HEK293T (cell line): Measurements from ENCODE around the gene TIGD1.

ENCODE experiments used
- CTCF ChIA-PET: fragments of 350-600 bp; formaldehyde crosslinking; extraction: SDS; loops from one replicate; lab custom pipeline; 2021; ENCODE audit warnings: antibody characterized with exemption, inconsistent platforms; lab: Yijun Ruan, JAX
- POLR2A ChIA-PET: fragments of 350-600 bp; formaldehyde crosslinking; extraction: SDS; loops from one replicate; lab custom pipeline; 2020; ENCODE audit warnings: antibody characterized with exemption, inconsistent platforms; lab: Yijun Ruan, JAX
- DNase-seq: peaks from one replicate; pipeline ENCODE4 v3.0.0; 2012; ENCODE audit warnings: mixed read lengths; ENCODE audit errors: extremely low spot score
- ARNT ChIP-seq: fragments of 450-650 bp; IDR thresholded peaks from 2 replicates; pipeline ENCODE4 v1.6.1; 2017; ENCODE audit warnings: mild to moderate bottlenecking
- BHLHE40 ChIP-seq: fragments of 450-650 bp; IDR thresholded peaks from 2 replicates; pipeline ENCODE4 v1.6.1; 2016; ENCODE audit warnings: mild to moderate bottlenecking, moderate library complexity, borderline replicate concordance
- CTBP1 ChIP-seq: fragments of 450-650 bp; IDR thresholded peaks from 2 replicates; pipeline ENCODE4 v1.6.1; 2016; ENCODE audit warnings: borderline replicate concordance
- ELF4 ChIP-seq: fragments of 450-650 bp; IDR thresholded peaks from 2 replicates; pipeline ENCODE4 v1.6.1; 2017; ENCODE audit warnings: antibody characterized with exemption
- FOXA1 ChIP-seq: fragments of 450-650 bp; IDR thresholded peaks from 2 replicates; pipeline ENCODE4 v1.6.1; 2016; ENCODE audit warnings: mild to moderate bottlenecking
- FOXK2 ChIP-seq: fragments of 450-650 bp; IDR thresholded peaks from 2 replicates; pipeline ENCODE4 v1.6.1; 2016; ENCODE audit warnings: mild to moderate bottlenecking
- FOXM1 ChIP-seq: fragments of 450-650 bp; IDR thresholded peaks from 2 replicates; pipeline ENCODE4 v1.6.1; 2017; ENCODE audit warnings: mild to moderate bottlenecking, borderline replicate concordance
- HDGF ChIP-seq: fragments of 450-650 bp; IDR thresholded peaks from 2 replicates; pipeline ENCODE4 v1.6.1; 2017; ENCODE audit warnings: antibody characterized with exemption, borderline replicate concordance
- L3MBTL2 ChIP-seq: fragments of 450-650 bp; conservative IDR thresholded peaks from 2 replicates; pipeline ENCODE4 v1.6.1; 2016; ENCODE audit warnings: mild to moderate bottlenecking
- LEF1 ChIP-seq: fragments of 450-650 bp; IDR thresholded peaks from 2 replicates; pipeline ENCODE4 v1.6.1; 2017; ENCODE audit warnings: mild to moderate bottlenecking, borderline replicate concordance
- NFRKB ChIP-seq: fragments of 450-650 bp; IDR thresholded peaks from 2 replicates; pipeline ENCODE4 v1.6.1; 2016; ENCODE audit warnings: mild to moderate bottlenecking, moderate library complexity
- PKNOX1 ChIP-seq: fragments of 450-650 bp; IDR thresholded peaks from 2 replicates; pipeline ENCODE4 v1.6.1; 2016
- SP1 ChIP-seq: fragments of 450-650 bp; IDR thresholded peaks from 2 replicates; pipeline ENCODE4 v1.6.1; 2017
- SUZ12 ChIP-seq: fragments of 450-650 bp; IDR thresholded peaks from 2 replicates; pipeline ENCODE4 v1.6.1; 2016; ENCODE audit warnings: mild to moderate bottlenecking
- TARDBP ChIP-seq: fragments of 450-650 bp; IDR thresholded peaks from 2 replicates; pipeline ENCODE4 v1.6.1; 2016
- ZNF384 ChIP-seq: fragments of 450-650 bp; IDR thresholded peaks from 2 replicates; pipeline ENCODE4 v1.6.1; 2016

TIGD1 gene

DNA sequence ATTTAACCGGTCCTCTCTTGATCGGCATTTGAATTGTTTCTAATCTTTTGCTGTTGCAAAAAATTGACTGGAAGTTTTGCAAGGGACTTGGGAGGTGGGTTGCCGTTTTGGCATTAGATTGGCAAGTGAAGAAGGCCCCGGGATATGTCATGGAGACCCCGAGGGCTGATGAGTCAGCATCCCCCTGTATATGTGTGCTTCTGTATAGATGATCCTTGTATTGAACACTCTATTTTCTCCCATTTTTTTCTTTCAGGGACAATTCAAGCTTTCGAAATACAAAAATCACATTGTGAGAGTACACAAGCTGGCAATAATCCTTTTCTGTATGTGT is 30.3 kb upstream of the TIGD1 start:
- TF ChIP-seq PKNOX1 (no peak), L3MBTL2 (no peak), SUZ12 (no peak), HDGF (no peak), LEF1 (no peak), FOXA1 (no peak), BHLHE40 (no peak), ELF4 (no peak), CTBP1 (no peak)
- ChIA-PET CTCF (no interaction called here), POLR2A (no interaction called here)
- DNase-seq: no peak

GRCh38 chr2:232578626-232579025 is 28.3 kb upstream of the TIGD1 start:
- TF ChIP-seq ARNT (no peak), HDGF (no peak), FOXK2 (no peak), FOXA1 (no peak), CTBP1 (no peak), ZNF384 (no peak), TARDBP (no peak), SP1 (no peak), BHLHE40 (no peak), NFRKB (no peak), LEF1 (no peak), ELF4 (no peak), SUZ12 (no peak)
- ChIA-PET CTCF (interaction anchor here (0.6 to 0.7 kb wide), 2 partner anchors 23 to 27 kb away, joined by 6 to 7 read pairs; no protein-coding TSS in a partner anchor), POLR2A (no interaction called here)
- no peak for DNase-seq

- ChIA-PET POLR2A (no interaction called here), CTCF (interaction anchor here (0.6 kb wide), 1 partner anchor 23 kb away, joined by 6 read pairs; no protein-coding TSS in a partner anchor)
- DNase-seq: no peak
- TF ChIP-seq SP1 (no peak), SUZ12 (no peak), FOXK2 (no peak), PKNOX1 (no peak), ELF4 (no peak), BHLHE40 (no peak), HDGF (no peak), NFRKB (no peak), ZNF384 (no peak), CTBP1 (no peak), LEF1 (no peak), FOXM1 (no peak), FOXA1 (no peak)
These were observed 27.5 kb upstream of the TIGD1 start for GRCh38 chr2:232577841-232578240.

DNA sequence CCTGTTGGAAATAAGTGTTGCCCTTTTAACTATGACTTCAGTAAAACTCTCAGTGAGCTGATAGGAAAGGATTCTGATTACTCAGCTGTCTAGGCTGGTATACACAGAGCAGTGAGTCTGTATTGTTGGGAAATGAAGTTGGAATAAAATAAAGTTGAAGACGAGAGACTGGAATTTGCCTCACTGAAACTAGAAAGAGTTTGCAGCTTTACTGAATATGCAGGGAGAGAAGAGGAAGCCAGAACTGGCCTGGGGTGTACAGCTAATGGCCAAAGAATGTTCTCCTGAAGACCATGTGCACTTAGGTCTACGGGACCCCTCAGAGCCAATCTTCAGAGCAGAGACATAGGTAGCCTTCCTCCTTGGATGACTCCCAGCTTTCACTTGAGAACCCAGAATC is 26.6 kb upstream of the TIGD1 start:
- CTCF ChIA-PET: no interaction called here
- no peak for DNase-seq
- TF ChIP-seq ARNT: no peak
- no peak for TF ChIP-seq FOXM1
- no peak for TF ChIP-seq SUZ12
- TF ChIP-seq LEF1: no peak
- no peak for TF ChIP-seq FOXA1
- TF ChIP-seq PKNOX1: no peak
- no peak for TF ChIP-seq ZNF384
- no peak for TF ChIP-seq CTBP1
- TF ChIP-seq NFRKB: no peak
- TF ChIP-seq HDGF: no peak
- no peak for TF ChIP-seq ELF4
- no peak for TF ChIP-seq FOXK2
- TF ChIP-seq BHLHE40: no peak
- TF ChIP-seq SP1: no peak
- TF ChIP-seq TARDBP: no peak
- no peak for TF ChIP-seq L3MBTL2
- POLR2A ChIA-PET: no interaction called here

DNA sequence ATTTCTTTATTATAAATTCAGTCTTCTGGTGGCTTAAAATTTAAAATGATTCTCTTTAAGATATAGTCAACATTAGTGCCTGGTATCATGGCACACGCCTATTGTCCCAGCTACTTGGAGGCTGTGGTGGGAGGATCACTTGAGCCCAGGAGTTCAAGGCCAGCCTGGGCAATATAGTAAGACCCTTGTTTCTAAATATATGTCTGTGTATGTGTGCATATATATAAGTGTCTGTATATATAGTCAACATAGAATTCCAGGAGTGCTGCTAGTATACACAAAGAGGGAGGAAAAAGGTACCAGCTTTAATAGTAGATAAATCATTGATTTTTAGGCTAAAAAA is 25.0 kb upstream of the TIGD1 start:
- DNase-seq: no peak
- CTCF ChIA-PET: no interaction called here
- POLR2A ChIA-PET: interaction anchor here (1.2 kb wide), 1 partner anchor 25 kb away, joined by 7 read pairs; the partner anchor contains the start of genes EIF4E2 and TIGD1
- TF ChIP-seq LEF1: no peak
- TF ChIP-seq ZNF384: no peak
- no peak for TF ChIP-seq SUZ12
- no peak for TF ChIP-seq FOXA1
- TF ChIP-seq SP1: no peak
- TF ChIP-seq TARDBP: no peak
- no peak for TF ChIP-seq BHLHE40
- no peak for TF ChIP-seq FOXK2
- no peak for TF ChIP-seq NFRKB
- TF ChIP-seq ARNT: no peak
- TF ChIP-seq L3MBTL2: no peak
- no peak for TF ChIP-seq HDGF

DNA sequence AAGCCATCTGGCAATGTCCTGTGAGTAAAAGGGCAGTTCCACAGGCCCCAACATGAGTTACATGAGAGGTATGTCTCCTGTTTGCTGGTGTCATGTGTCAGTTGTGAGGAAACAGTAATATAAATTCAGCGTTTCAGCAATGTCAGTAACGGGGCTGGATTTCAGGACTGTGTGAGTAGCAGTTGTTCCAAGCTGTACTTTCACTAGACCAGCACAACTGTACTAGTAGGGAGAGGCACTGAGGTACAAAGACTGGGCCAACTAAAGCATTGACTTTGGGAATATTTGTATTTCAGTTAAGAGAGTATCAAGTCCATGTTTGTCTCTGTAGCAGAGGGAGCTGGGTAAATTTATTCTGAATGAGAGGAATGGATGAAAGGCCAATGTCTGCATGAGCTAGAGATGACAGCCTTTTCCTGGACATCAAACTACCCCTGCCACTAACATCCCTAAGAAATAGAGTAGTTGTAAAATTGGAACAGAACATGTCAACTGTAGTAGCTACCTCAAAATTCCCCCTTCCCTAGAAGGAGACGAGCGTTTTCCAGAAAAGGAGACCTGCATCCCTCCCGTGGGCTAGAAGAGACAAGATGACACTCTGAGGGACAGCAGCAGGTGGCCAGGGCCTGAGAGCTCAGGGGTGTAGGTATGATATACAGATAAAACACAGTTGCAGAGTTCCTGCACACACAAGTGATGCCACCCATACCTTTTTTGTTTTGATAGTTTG is 24.5 kb upstream of the TIGD1 start:
- TF ChIP-seq ARNT (no peak), NFRKB (no peak), TARDBP (no peak), ELF4 (no peak), FOXM1 (no peak), PKNOX1 (no peak), L3MBTL2 (no peak), CTBP1 (no peak)
- POLR2A ChIA-PET: interaction anchor here (1.2 kb wide), 1 partner anchor 24 kb away, joined by 7 read pairs; the partner anchor contains the start of genes EIF4E2 and TIGD1
- DNase-seq: no peak
- CTCF ChIA-PET: no interaction called here
